Stimulated activated CD4-positive, alpha-beta T cell treated with anti-CD3 and anti-CD28 coated beads, Interleukin-15, amount 100 ng/mL, for 24 hours (primary cell): ENCODE results near the gene SIRPA.

ENCODE experiments used
- DNase-seq: peaks from one replicate; pipeline ENCODE4 v3.0.0-alpha.2; 2020

Gene SIRPA

DNA sequence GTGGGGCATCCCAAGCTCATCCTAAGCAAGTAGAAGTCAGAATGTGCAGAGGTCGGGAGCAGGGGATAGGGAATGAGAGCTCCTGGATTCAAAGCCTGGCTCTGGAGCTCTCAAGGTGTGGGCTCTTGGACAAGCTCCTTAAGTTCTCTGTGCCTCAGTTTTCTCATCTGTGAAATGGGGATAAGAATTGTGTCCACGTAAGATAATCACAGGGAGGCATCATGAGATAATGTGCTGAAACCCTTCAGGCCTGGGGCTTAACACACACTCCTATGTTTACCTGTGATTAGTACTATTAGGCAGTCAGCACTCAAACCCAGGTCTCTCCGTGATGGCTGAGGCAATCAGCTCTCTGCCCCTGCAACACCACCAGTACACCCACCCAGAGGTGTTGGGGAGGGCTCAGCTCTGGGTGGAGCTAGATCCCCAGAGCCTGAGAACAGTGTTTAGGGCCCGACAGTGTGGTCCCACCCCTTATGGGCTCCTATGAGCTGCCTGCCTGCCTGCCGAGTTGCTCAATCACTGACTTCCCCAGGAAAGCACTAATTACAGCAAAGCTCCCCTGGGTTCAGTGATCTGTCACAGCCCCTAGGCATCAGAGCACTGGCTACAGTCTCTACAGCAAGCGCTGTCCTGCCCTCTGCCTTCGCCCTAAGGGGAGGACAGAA, 6.3 kb upstream of the SIRPA start:
- DNase-seq = no peak

DNA sequence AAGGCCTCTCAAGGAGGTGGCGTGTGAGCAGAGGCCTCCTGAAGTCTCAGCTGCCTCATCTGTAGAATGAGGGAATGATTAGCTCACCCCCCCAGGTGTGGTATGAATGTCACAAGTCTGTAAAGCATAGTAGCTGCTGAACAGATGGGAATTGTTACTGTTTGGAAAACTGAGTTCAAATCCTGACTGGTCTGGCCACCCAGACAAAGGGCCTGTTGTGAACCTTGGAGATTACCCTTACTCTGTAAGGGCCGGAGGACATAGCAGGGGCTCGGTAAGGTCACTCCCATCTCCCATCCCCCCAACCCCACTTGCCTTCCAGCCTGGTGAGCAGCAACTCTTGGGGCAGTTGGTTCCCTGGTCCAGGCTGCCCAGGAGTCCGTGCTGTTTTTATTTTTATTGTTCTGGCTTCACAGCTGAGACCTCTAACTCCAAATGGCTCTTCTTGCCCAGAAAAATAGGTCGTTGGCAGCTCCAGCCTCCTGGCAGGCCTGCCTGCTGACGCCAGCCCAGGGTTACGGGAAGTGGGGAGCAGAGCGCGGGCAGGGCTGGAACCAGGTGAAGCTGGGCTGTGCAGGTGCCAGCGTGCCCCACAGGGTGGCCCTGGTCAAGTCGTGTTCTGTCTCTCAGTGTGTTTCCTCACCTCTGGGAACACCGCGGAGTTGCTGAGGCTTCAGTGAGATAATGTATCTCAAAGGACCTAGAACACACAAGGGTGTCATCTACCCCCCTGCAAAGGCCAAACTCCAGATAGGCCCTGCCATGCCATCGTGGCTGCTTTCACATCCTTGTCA, 4.5 kb upstream of the SIRPA start:
- no peak for DNase-seq

DNA sequence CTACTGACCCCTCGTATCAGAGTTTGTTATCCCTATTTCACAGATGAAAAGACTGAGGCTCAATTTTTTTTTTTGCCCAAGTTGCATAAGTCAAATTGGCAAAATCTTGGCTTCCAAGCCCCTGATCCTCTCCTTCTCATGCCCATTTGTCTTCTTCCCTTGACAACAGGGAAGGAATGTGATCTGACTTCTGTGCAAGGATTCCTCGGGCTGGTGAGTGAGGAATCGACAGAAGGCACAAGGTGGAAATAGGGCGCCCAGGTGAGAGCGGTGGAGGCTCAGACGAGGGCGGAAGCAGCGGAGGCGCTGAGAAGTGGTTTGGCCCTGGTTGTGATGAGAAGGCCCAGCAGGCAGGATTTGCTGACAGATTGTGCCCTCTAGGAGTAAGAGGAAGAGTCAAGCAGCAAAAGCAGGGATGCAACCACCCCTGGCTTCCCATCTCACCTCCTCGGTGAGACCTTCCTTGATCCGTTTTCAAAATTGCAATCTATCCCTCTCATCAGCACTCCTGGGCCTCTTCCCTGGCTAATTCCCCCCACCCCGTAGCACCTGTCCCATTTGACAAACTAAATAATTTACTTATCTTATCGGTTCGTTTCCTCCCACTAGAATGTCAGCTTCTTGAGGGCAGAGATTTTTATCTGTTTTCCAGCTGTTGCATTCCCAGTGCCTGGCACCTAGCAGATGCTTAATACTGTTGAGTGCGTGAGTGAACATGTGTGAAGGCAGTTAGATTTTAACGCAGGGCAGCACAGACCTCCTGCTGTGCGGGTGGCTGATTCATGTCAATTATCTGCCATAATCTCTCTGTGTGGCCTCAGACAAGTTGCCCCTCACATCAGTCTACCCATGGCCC, 3.7 kb upstream of the SIRPA start:
- DNase-seq = no peak

DNA sequence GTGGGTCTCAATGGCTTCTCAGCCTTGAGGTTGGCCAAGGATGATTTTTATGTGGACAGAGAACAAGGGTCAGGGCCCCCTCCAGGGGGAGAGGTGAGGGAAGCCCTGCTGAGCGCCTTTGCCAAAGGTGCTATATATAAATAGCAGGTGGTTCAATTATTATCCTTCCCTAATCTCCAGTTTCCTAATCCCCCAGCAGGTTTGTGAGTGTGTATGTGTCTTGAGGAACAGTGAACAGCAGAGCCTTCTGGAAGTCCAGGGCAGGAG, 3.2 kb upstream of the SIRPA start:
- no peak for DNase-seq

DNA sequence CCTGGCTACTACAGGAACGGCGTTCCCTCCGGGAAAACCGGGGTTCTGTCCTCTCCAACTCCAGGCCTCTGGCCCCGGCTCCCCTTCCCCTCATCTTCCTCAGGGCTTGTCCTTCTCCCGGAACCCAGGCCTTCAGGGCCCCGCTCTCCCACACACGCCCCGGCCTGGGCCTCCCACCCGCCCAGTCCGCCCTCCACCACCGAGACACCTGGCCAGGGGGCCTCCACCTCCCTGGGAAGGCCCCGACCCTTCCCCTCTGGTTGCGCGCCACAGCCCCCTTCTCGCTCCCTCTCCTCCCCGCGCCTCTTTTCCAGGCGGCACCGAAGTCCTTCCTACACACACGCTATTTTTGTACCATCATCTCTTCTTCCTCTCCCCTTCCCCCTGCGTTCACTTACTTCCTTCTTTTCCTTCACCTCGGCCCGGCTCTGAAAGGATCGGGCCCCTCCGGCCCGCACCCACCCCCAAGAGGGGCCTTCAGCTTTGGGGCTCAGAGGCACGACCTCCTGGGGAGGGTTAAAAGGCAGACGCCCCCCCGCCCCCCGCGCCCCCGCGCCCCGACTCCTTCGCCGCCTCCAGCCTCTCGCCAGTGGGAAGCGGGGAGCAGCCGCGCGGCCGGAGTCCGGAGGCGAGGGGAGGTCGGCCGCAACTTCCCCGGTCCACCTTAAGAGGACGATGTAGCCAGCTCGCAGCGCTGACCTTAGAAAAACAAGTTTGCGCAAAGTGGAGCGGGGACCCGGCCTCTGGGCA, 1.3 kb upstream of the SIRPA start:
- no peak for DNase-seq

DNA sequence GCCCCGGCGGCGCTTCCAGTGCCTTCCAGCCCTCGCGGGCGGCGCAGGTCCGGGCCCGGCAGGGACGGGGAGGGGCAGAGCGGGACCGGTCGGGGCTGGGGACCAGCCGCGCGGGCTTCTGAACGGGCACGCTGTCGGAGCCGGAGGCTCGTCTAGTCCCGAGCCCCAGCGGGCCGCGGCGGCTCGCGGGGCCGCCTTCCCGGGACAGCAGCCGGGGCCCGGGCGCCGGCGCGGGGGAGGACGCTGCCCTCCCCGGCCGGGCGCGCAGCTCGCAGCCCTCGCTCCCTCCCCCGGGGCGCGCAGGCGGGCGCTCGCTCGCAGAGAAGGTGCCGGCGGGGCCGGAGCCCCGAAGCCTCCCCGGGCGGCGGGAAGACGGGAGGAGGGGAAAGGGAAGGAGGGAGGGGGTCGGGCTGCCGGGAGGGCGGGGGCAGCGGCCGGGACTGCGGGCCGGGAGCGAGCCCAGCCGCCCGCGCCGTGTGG, 696 bp upstream of the SIRPA start:
- DNase-seq = peak; percentile 42

DNA sequence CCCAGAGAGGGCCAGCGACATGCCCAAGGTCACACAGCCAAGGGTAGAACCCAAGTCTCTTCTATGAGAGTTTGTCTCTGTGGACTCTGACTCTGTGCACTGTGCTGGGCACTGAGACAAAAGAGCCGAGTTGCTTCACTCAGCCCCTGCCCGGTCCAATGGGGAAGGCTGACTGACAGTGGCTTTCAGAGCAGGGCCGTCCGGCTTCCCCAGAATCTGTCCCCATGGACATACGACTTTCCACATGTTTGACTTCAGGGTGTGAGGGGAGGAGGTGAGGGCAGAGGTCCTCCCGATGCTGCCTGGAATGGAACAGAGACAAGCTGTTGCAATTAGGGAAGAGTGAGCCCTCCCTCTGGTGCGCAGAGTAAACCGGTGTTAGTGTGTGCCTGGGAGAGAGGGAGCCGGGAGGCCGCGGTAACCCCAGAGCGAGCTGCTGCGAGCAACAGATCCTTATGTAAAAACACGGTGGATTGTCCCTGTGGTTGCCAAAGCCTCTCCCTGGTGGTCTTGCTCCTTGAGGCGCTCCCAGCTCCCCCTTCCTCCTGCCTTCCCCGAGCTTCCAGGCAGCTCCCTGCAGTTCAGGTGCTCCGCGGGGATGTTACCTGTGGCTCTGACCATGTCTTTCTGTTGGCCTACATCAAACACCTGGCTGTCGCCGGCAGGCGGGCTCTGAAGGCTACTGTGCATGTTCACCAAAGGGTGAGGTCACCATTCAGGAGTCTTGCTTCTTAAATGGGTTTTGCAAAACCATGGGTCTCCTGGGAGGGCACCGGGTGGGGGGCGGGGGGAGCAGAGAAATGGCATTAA, 672 bp downstream of the SIRPA start:
- no peak for DNase-seq

DNA sequence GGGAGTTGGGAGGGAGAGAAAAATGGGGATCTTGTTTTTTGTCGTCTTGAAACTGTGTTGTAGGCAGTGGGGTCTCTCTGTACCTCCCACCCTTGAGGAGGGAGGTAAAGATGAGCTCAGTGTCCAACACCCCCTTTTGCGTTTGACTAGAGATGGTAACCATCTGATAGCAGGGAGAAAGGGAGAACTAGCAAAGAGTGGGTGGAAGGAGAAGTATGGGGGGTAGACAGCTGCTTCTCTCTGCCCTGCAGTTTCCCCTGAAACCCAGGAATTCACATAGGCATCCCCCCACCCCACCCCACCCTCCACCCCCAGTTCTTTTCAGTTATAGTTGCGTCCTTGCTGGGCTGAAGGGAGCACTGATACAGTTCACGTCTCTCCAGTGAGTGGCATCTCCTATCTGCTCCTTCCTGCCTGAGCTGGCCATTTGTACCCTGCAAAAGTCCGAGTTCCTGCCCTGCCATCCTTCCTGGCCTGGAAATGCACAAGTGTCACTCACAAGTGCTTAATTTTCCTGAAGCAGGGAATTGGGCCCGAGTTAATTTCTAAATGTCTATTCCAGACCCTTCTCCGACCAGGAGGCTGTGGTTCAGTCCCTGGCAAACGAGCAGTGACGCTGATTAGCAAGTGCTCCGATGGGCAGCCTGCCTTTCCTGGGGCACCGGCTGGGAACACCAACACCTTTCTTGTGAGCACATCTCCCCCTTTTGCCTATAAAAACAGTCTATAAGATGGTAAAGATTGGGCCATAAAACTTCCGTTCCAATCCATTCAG, 1.5 kb downstream of the SIRPA start:
- no peak for DNase-seq

DNA sequence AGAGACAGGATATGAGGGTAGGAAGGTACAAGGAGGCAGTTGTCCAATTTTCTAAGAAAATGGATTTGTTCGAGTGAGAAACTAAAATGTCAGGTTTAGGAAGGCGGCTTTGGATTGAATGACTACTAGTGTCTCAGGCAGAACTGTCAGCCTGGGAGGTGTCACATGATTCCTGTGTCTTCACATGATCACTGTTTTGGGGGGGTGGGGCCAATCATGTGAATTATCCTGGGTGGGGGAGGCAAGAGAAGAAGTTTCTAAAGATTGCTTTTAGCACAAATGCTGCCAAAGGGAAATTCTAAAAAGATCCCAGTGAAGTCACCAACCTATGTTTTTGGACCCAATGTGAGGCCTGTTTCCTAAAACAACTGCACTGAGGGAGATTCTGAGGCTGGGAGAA, 2.3 kb downstream of the SIRPA start:
- no peak for DNase-seq

DNA sequence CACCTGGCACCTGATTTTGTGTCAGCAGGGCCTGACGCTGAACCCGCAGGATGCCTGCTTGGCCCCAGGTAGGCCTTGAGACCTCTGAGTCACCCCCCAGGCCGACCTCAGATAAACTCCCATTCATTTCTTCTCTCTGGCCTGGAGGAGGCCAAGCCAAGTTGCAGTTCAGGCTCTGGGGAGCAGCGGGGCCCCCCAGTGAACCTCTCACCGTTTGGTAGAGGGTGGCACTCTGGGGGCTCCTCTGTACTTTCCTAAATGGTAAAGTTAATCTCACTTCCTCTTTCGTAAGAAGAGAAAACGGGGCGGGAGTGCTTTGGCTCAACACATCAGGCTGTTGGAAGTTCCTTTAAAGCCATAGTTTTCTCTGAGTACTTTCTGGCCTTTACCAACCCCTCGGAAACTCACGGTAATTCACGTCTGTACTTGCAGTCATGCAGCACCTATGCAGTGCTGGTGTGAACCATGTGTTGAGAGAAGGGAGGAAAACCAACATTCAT, 2.8 kb downstream of the SIRPA start:
- DNase-seq = no peak

DNA sequence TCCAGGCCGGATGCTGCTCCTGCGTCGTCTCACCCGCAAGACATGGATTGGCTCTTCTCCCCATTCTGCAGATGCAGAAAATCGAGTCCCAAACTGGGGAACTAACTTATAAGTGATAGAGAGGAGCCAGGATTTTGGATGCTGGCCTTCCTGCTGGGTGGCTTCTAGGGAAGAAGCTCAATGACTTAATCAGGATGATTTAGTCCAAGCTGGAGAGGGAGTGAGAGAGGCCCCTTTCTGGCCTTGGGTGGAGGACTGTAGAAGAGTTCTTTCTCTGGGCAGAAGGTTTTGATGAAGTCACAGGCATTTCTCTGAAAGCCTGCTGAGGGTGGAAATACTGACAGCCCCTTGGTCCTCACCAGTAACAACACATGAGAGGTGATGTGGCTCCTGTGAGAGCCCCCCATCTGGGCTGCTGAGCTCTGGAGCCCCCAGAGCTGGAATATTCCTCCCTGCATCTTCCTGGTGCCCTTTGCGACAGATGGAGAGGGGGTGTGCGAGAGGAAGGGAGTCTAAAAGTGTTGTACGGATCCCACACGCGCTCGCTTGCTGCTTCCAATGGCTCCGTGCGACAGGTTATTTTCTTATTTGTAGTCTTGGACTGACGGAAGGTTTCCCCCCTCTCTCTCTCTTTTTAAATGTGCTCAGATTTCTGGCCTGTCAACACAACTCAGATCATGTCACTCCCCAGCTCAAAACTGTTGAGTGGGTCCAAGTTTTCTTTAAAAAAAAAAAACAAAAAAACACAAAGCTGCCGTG, 3.5 kb downstream of the SIRPA start:
- no peak for DNase-seq

DNA sequence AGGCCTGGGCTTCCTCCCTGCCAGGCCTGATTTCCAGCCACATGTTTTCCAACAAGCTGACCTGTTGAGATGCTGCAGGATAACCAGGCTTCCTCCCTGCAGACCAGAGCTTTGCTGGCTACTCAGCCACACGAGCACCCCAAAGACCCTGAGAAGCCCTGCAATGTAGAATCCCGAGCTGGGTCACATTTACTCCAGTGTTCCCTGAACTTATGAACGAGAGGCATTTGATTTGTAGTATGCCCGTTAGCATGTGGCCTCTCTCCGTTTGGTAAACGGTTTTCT, 4.0 kb downstream of the SIRPA start:
- no peak for DNase-seq

DNA sequence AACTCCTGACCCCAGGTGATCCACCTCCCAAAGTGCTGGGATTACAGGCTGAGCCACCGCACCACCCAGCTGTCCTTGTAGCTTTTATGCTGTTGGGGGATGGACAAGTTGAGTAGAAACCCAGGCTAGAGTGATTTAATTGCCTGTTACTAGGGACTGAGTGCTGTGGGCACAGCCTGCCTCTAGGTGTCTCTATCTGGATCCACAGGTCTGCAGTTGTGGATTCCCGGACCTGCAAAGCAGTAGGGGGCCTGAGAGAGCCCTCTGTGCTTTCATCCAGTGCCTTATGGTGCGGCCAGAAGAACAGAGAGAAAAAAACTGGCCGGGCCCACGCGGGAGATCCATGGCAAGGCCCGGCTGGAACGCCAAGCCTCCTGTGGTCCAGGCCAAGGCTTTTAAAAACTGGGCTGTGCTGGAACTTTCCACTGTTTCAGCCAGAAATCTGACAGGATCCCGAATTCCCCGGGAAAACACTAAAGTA, 5.2 kb downstream of the SIRPA start:
- no peak for DNase-seq

DNA sequence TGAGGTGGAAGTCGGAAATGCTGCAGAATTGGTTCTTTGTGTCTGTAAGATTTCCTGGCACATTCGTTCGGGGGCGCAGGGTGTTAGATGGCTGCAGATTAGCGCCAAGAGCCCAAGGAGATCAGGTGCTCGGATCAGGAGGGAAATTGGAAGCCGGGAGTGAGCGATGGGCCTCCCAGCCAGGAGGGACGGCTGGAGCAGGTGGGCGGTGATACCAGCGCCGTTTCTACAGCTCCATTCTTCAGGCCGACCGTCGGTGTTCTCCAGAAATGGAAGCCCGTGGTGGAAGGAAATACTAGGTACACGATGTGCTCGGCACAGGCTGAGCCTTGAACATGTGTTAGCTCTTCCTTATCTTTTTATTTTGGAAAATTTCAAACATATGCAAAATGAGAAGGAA, 6.5 kb downstream of the SIRPA start:
- DNase-seq = no peak

DNA sequence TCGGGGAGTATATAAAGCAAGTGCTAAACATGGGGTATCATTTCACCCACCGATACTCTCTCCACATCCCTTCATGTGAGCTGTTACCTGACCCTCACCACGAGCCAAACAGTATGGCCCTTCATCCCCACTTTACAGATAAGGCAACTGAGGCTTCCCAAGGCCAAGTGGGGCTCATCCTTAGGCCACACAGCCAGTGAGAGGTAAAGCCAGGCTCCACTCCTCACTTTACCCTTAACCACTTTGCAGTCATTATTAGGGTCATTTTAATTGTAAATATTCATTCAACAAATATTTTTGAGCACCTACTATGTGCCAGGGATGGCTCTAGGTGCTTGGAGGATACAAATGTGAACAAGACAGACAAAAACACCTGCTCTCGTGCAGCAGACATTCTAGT, 7.0 kb downstream of the SIRPA start:
- no peak for DNase-seq

DNA sequence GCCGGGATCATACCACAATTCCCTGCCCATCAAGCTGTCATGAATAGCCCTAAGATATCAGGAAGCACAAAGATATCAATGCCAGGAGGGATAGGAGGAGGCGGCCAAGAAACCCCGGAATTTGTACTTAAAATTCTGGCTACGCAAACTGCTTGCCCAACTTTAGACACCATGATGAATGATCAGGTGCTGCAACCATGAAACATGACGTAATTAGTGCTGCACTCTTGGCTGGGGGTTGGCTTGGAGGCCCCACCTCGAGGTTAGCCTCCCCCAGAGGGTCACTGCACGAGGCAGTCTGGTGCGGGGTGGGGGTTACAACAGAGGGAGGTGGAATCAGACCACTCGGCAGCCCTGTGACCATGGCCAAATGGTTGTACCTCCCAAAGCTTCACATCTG, 8.9 kb downstream of the SIRPA start:
- no peak for DNase-seq

DNA sequence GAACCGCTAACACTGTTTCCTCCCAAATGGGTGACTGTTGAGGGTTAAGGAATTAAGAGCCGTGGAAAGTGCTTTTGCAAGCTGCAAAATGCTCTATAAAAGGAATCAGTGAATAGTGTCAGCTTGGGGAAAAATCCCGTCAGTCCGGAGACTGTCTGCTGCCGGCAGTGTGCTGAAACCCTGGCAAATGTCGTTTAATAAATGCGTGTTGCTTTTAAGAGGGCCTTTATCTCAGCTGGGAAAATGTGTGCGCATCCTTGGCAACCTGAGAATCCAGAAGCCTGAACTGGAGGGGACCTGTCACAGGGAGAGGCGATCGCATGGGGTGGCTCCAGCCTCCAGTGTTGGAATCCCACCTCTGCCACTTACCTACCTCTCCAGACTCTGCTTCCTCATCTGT, 9.8 kb downstream of the SIRPA start:
- no peak for DNase-seq

DNA sequence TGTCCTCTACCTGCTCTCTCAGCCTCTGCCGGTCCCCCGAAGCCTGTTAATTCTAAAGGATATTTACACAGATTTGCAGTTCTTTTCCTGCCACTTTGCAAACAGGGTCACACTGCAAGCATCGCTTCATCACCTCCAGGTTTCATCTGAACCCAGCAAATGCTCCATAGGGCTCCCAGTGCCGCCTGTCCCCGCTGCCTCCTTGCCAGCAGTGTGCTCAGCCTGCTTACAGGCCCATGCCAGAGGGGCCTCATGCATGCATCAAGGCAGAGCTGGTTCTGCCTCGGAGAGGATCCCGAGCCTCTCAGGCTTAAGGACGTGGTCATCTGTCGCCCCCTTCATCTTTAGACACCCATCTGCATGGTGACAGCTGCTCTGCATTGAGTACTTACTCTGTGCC, 10.5 kb downstream of the SIRPA start:
- DNase-seq = no peak

DNA sequence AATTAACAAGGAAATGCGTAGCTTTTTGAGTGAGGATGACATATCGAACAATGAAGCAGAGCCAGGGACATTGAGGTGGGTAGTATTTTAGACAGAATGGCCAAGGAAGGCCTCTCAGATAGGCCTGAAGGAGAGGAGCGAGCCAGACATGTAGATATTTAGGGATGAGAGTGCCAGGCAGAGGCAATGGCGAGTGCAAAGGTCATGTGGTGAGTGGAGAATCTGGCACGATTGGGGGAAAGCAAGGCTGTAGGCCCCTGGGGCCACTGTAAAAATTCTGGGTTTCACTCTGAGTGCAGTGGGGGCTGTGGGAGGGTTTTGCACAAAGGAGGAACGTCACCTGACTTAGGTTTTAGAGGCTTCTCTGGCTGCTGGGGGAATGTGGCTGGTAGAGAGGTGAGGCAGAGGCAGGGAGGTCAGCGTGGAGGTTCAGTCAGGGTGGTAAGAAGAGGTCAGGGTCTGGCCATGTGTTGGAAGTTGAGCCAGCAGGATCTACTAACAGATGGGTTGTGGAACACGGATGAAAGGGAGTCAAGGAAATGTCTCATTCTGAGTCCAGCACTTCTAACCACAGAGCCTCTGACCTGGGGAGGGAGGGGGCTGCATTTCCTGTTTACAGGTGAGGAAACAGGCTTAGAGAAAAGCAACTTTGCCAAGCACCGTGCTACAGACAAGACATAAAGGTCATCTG, 11.3 kb downstream of the SIRPA start:
- DNase-seq = no peak

DNA sequence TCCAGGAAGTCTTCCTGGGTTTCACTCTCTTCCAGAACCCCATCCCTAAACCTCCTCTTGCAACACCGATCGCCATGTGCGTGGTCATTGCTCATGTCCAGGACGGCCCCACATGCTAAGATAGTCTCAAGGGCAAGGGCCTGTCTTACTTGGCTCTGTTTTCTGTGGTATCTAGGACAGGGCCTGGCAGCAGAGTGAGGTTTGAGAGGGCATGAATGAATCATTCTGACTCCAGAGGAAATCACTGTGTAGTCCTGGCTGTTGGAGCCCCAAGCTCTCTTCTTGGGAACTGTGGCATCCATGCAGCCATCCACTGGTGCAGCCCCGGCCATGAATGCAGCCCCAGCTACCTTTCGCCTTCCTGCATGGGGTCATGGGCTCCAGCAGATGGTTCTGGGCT, 12.4 kb downstream of the SIRPA start:
- no peak for DNase-seq
